Adipocyte (in vitro differentiated cells): ENCODE results near the gene FUT7.

ENCODE experiments used
- DNase-seq: peaks from one replicate; pipeline ENCODE4 v3.0.0-alpha.2; 2015; ENCODE audit warnings: low read depth
- H3K27me3 ChIP-seq: replicated peaks from 2 replicates; pipeline ENCODE4 v1.7.0; 2013; ENCODE audit warnings: mild to moderate bottlenecking, low read length, moderate library complexity; ENCODE audit not compliant: control insufficient read depth, insufficient read depth
- H3K36me3 ChIP-seq: 2 replicates; pipeline ENCODE4 v1.7.0; 2013; ENCODE audit warnings: low read length, mild to moderate bottlenecking, moderate library complexity; ENCODE audit not compliant: control insufficient read depth, insufficient read depth, severe bottlenecking
- H3K4me1 ChIP-seq: 2 replicates; pipeline ENCODE4 v1.7.0; 2013; ENCODE audit warnings: mild to moderate bottlenecking, low read length, moderate library complexity; ENCODE audit not compliant: control insufficient read depth, insufficient read depth
- H3K4me3 ChIP-seq: 2 replicates; pipeline ENCODE4 v1.7.0; 2013; ENCODE audit warnings: mild to moderate bottlenecking, low read length, moderate library complexity
- H3K9ac ChIP-seq: 2 replicates; pipeline ENCODE4 v1.7.0; 2013; ENCODE audit warnings: mild to moderate bottlenecking, low read length, moderate library complexity
- H3K9me3 ChIP-seq: 2 replicates; pipeline ENCODE4 v1.7.0; 2013; ENCODE audit warnings: mild to moderate bottlenecking, low read length, moderate library complexity; ENCODE audit not compliant: control insufficient read depth

The FUT7 gene

DNA sequence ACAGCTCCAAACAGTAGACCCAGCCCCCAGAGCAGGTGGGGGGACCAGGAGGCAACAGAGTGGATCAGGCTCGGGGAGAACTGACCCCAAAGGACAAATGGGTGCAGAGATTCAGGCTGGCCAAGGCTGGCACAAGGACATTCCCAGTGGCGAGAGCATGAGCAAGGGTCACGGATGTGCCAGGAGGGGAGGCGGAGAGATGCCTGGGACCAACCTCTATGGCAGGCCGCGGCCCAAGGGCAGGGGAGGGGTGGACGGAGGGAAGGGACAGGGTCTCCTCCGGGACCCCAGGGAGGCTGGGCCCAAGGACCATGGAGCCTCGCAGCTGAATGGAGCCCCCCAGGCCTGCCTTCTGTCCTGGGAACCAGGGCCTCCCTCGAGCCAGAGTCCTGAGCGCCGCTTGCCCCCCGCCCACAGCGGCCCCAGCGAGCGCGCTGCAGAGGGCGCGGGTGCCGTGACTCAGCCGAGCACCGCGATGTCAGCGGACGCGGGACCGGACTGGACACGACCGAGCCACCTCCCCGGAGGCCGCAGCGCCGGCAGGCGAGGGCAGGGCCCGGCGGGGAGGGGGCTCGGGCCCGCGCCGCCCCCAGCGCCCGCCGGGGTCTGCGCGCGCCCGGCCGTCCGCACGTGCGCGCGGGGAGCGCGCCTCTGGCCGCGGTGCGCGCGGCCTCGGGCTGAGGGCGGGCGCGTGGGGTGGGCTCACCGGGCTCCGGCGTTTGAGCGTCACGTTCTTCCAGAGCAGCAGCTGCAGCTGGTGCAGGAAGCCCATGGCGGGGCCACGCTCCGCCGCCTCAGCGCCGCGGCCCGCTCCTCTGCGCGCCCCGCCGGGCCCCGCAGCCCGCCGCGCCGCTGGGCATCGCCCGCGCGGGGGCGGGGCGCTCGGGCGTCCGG lies 4.3 kb downstream of the FUT7 start, which contains the start of gene ABCA2:
Gene ABCA2 (minus strand): TSS at position 869 of the 894 bp plus-strand sequence. CDS start 97 bp downstream, at position 772.
- Histone ChIP-seq H3K4me1 (peaks cover 20% of the 10 kb centered on the region), H3K9ac (peak within 1 kb of the TSS; percentile 84), H3K27me3 (no peaks in the 10 kb centered on the region), H3K4me3 (peak within 1 kb of the TSS; percentile 82), H3K36me3 (no peaks in the 10 kb centered on the region), H3K9me3 (no peaks in the 10 kb centered on the region)
- peak; percentile 73 for DNase-seq

DNA sequence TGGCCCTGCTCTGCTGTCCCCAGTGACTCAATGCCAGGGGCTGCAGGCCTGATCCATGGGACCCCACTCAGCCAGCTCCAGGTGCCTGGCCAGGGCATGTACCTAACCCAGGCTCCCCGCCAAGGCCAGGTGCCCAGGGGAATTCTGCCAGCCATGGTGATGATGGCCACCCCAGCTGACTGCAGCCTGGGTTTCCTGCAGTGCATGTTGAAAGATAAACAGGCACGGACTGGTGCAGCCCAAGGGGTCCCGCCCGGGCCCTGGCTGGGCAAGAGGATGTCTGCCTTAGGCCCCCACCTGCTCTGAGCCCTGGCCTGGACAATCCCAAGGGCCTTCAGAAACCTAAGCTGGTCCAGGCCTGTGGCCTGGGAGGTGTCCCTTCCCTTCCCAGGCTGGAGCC lies 5.1 kb downstream of the FUT7 start:
- peaks cover 20% of the 10 kb centered on the region for H3K4me1 ChIP-seq
- DNase-seq, result no peak
- peak overlapping the region; percentile 84 for H3K9ac ChIP-seq
- H3K27me3 ChIP-seq, result no peaks in the 10 kb centered on the region
- no peaks in the 10 kb centered on the region for H3K9me3 ChIP-seq
- peak overlapping the region; percentile 82 for H3K4me3 ChIP-seq
- no peaks in the 10 kb centered on the region for H3K36me3 ChIP-seq

DNA sequence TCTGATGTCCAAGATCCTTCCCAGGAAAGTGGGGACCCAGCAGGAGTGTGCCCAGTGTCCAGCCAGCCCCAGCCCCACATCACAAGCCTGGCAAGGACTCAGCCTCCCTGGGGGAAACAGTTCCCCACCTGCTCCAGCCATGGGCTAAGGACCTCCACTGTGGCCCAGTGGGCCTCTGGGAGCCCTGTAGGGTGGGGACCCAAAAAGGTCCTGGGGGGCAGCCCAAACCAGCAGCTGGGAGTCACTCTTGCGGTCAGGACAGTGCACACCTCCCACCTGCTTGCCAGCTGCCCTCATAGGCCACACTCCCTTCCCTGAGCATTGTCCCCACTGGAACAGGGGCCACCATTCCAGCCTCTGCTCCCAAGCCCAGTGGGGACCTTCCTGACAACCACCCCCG lies 5.5 kb downstream of the FUT7 start:
- no peaks in the 10 kb centered on the region for H3K9me3 ChIP-seq
- DNase-seq, result no peak
- H3K4me1 ChIP-seq, result peaks cover 20% of the 10 kb centered on the region
- no peak overlapping the region for H3K9ac ChIP-seq
- H3K36me3 ChIP-seq, result no peaks in the 10 kb centered on the region
- no peaks in the 10 kb centered on the region for H3K27me3 ChIP-seq
- peak overlapping the region; percentile 82 for H3K4me3 ChIP-seq

DNA sequence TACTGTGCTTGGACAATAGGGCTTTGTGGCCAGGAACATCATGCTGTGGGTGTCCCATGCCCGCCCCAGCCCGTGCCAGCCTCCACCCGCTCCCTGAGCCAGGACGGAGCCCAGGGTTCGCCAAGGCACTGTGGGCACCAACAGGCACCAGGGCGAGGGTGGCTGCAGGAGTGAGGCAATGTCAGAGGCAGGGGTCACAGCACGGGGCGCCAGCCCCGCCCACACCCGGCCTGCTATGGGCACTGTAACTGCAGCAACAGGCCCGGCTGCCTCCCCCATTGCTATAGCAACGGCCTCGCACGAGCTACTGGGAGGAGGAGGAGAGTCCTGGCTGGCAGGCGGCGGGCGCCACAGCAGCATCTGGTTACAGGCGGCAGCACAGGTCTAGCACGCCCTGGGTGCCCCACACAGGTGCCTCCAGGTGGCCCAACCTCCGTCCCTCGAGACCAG lies 6.3 kb downstream of the FUT7 start:
- H3K4me3 ChIP-seq, result no peak overlapping the region
- DNase-seq, result no peak
- H3K27me3 ChIP-seq, result no peaks in the 10 kb centered on the region
- no peaks in the 10 kb centered on the region for H3K36me3 ChIP-seq
- H3K9ac ChIP-seq, result no peak overlapping the region
- peaks cover 20% of the 10 kb centered on the region for H3K4me1 ChIP-seq
- no peaks in the 10 kb centered on the region for H3K9me3 ChIP-seq

DNA sequence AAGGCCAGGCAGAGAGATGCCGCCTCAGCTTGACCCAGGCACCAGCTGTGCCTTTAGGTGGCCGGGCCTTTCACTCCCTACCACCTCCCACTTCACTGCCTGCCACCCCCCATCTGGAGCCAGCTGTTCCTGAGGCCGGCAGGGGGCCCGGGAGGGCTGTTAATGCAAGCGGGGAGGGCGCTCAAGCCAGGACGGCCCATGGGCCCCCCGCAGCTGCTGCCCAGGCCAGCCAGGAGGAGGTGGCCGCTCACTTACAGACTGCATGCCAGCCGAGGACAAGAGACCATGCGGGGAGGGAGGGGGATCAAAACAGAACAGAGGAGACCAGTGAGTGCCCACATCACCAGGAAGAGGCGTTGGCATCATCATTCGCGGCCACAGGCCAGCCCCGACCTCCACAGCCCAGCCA lies 8.3 kb downstream of the FUT7 start:
- Histone ChIP-seq H3K36me3 (no peaks in the 10 kb centered on the region), H3K27me3 (no peaks in the 10 kb centered on the region), H3K9me3 (no peaks in the 10 kb centered on the region), H3K4me3 (no peak overlapping the region), H3K9ac (no peak overlapping the region), H3K4me1 (peaks cover 13% of the 10 kb centered on the region)
- no peak for DNase-seq

DNA sequence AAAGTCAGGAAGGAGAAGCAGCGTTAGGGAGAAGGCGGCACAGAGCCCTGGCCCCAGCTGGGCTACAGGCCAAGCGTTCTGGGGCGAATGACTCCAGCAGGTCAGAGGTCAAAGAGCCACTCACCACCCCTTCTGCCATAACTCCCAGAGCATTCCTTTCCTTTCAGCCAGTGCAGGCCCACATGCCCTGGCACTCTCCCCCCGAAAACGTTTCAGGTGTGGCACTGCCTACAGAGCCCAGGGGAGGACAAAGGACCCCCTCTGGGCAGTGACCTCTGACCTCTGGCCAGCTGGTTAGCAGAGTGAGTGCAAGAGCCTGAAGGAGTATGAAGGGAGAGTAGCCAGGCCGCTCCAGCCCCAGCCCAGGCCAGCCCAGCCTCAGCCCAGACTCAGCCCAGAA lies 8.7 kb downstream of the FUT7 start:
- Histone ChIP-seq H3K4me3 (no peak overlapping the region), H3K36me3 (no peaks in the 10 kb centered on the region), H3K9ac (no peak overlapping the region), H3K4me1 (peaks cover 11% of the 10 kb centered on the region), H3K9me3 (no peaks in the 10 kb centered on the region), H3K27me3 (no peaks in the 10 kb centered on the region)
- DNase-seq, result no peak

DNA sequence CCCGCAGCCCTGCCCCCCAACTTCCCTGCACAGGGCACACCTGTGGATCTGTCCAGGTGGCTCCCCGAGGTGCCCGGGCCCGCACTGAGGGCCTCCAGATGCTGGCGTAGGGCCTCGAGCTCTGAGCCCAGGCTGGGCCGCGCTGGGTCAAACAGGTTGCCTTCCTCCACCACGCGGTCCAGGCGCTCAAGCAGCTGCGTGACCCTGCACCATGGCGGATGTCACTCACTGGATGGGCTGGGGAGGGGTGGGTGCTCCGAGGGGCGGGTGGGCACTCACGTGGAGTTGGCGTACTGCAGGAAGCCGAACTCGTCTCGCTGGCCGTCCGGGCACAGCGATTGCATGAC lies 9.3 kb downstream of the FUT7 start:
- Histone ChIP-seq H3K27me3 (no peaks in the 10 kb centered on the region), H3K36me3 (no peaks in the 10 kb centered on the region), H3K9ac (no peak overlapping the region), H3K4me1 (peaks cover 11% of the 10 kb centered on the region), H3K4me3 (no peak overlapping the region), H3K9me3 (no peaks in the 10 kb centered on the region)
- no peak for DNase-seq

DNA sequence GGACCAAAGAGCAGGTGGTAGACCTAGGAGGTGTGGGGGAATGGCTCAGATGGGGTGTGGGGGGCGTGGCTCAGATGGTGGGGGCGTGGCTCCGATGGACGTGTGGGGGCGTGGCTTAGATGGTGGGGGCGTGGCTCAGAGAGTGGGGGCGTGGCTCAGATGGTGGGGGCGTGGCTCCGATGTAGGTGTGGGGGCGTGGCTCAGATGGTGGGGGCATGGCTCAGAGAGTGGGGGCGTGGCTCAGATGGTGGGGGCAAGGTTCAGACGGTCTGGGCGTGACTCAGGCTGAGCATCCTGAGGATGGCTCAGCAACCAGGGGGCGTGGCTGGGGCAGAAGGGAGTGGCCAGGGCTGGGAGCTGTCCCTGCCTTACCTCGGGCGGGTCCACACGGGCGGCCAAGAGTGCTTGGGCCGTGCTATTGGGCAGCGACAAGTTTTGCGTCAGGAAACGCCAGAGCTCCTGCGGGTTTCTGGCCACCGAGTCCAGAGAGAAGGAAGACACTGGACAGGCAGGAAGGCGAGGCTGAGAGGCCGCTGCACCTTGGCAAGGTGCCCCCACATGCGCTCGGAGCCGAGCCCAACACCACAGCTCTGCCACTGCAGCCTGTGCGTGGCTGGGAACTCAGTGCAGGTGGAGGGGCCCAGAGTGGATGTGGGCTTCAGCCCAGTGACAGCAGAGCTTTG lies 9.8 kb downstream of the FUT7 start:
- Histone ChIP-seq H3K4me3 (no peak overlapping the region), H3K27me3 (no peaks in the 10 kb centered on the region), H3K4me1 (peaks cover 6% of the 10 kb centered on the region), H3K9ac (no peak overlapping the region), H3K36me3 (peaks cover under 1% of the 10 kb centered on the region), H3K9me3 (no peaks in the 10 kb centered on the region)
- peak; percentile 65 for DNase-seq

DNA sequence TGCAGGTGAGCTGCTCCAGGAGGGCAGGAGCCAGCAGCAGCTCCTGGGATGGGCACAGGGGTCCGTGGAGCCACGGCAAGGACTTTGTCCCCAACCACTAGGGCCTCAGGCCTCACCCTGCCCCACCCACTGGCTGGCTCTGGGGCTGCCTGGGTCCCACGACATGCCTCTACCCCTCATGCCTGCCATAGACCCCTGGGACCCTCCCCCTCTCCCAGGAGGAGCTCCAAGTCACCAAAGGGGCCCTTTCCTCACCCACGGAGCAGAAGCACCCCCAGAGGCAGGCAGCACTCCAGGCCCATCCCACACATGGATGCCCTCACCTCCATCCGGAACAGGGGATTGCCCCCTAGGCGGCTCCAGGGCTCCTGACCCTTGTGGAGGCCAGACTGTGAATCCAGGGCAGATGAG lies 10.3 kb downstream of the FUT7 start:
- Histone ChIP-seq H3K4me1 (peaks cover 4% of the 10 kb centered on the region), H3K36me3 (peaks cover 6% of the 10 kb centered on the region), H3K9ac (no peak overlapping the region), H3K9me3 (no peaks in the 10 kb centered on the region), H3K4me3 (no peak overlapping the region), H3K27me3 (no peaks in the 10 kb centered on the region)
- no peak for DNase-seq

DNA sequence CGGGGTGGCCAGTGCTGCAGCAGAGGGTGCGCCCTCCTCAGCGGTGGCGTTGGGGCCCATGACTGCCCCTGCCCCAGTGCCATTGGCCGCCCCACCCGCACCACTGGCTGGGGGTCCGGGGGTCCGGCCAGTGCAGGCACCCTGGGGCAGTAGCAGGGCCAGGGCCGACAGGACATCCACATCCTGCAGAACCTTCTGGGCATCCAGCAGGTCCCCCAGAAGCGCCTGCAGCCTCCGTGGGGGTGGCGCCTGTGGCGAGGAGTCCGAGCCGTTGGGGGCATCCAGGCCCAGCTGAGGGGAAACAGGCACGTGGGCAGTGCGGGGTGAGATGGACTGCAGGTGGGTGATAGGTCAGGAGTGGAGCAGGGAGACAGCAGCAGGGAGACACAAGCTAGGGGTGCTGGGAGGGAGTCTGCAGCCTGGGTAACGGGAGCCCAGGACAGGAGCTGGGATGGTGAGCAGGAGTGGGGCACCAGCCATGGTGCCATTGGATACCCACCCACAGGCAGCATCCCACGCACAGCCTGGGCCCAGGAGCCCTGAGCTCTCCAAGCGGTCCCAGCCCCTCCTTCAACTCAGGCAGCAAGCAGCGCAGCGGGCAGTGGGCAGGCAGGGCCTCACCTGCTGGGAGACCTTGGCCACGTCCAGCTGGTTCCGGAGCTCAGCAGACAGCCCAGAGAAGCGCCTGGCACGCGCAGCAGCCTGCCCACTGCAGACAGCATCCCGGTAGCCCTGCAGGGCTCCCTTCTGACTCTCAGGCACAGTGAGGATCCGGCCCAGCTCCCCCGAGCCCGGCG lies 10.9 kb downstream of the FUT7 start:
- no peaks in the 10 kb centered on the region for H3K27me3 ChIP-seq
- H3K36me3 ChIP-seq, result peaks cover 11% of the 10 kb centered on the region

More for the DNA sequence above, 10.9 kb downstream of the FUT7 start:
- peaks cover 4% of the 10 kb centered on the region for H3K4me1 ChIP-seq
- H3K4me3 ChIP-seq, result no peak overlapping the region
- no peak overlapping the region for H3K9ac ChIP-seq
- no peaks in the 10 kb centered on the region for H3K9me3 ChIP-seq
- DNase-seq, result no peak
